Stimulated activated CD8-positive, alpha-beta memory T cell treated with anti-CD3 and anti-CD28 coated beads, Interleukin-15, amount 100 ng/mL, for 1 hour (primary cell): ENCODE data around the gene KCTD15.
"Not testable (repeated sequence)": the region's sequence is repeated elsewhere in the genome, so short reads cannot be mapped to it uniquely, and the experiment has no call there.

Source experiments
- DNase-seq: peaks from one replicate; pipeline ENCODE4 v3.0.0-alpha.2; 2020; ENCODE audit warnings: low read depth

The KCTD15 gene

DNA sequence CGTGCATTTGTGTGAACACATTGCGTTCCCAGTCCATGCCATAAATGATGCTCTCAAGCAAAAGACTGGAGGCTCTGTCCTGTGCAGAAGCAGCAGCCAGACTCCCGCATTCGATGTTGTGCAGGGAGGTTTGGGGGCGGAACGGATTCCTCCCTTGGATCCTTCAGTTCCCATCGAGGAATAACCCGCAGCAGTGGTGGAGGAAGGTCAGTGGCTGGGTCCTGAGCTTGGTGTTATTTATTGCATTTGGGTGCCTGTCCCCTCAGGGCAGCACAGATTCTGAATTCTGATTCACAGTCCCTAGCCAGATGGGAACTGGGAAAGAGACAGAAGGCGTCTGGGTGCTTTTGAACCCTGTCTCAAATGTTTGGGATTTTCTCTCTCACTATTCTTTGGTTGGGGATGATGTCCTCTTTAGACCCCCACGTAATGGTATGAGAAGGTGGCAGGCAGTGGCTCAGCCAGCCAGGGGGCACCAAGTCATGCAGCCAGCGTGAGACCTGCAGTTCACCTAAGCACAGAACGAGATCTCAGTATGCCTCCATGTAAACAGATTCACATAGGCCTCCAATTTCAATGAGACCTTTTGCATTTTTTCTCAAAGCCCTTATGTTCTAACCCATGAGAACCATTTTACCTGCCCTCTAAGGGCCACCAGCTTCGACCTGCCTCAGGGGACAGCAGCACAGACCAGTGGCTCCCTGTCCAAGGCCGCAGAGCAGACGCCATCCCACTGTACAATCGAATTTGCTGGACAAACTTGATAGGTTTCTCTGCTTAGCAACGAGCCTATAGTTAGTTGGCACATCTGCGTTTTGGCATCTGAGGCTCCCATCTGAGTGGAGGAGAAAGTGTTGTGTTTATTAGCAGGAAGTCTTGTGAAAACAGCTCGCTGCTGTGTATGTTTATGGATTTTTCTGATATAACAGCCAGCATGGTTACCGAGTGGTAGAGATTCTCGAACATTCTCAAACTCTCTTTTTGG is 17.8 kb downstream of the KCTD15 start:
- no peak for DNase-seq

GRCh38 chr19:33815380-33816340 is 19.0 kb downstream of the KCTD15 start:
- DNase-seq, result no peak

DNA sequence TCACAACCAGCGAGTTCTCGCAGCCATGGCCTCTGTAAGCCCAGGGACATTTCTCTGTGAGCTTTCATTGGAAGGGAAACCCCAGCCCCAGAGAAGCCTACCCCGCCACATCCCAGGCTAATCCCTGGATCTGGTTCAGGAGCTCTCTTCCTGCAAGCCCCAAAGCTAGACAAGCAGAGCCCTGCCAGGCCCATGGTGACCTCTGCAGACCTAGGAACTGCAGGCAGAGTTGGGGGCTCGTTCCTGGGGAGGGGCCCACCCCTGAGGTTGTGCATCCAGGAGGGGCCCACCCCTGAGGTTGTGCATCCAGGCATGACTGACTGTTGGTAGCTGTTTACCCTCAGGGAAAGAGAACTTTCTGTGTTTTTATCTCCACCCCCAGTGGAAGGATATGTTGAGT is 21.7 kb downstream of the KCTD15 start:
- DNase-seq, result no peak

- DNase-seq, result not testable (repeated sequence)
Measured at GRCh38 chr19:33819078-33819477, 22.4 kb downstream of the KCTD15 start.

GRCh38 chr19:33819506-33819879 is 22.8 kb downstream of the KCTD15 start:
- DNase-seq, result no peak

- DNase-seq, result no peak
Measured at GRCh38 chr19:33819880-33820781, 23.5 kb downstream of the KCTD15 start.

GRCh38 chr19:33821871-33822270 is 25.2 kb downstream of the KCTD15 start:
- no peak for DNase-seq

GRCh38 chr19:33823341-33823740 is 26.7 kb downstream of the KCTD15 start:
- no peak for DNase-seq

DNA sequence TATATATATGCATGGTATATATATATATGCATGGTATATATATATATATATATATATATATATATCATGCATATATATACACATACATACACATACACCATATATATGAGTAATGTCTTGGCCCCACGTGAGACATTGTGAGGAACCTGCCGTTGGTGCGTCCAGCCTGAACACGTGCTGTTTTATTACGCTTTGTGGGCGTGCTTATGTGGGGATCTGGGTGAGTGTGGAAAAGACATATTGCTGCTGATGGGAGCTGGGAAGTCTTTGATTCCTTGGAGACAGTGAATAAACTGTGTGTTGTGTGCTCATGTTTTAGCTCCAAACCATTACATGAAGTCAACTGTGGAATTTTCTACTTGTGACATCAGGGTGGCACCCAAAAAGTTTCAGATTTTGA is 28.9 kb downstream of the KCTD15 start:
- no peak for DNase-seq

GRCh38 chr19:33826521-33826920 is 29.9 kb downstream of the KCTD15 start:
- no peak for DNase-seq

DNA sequence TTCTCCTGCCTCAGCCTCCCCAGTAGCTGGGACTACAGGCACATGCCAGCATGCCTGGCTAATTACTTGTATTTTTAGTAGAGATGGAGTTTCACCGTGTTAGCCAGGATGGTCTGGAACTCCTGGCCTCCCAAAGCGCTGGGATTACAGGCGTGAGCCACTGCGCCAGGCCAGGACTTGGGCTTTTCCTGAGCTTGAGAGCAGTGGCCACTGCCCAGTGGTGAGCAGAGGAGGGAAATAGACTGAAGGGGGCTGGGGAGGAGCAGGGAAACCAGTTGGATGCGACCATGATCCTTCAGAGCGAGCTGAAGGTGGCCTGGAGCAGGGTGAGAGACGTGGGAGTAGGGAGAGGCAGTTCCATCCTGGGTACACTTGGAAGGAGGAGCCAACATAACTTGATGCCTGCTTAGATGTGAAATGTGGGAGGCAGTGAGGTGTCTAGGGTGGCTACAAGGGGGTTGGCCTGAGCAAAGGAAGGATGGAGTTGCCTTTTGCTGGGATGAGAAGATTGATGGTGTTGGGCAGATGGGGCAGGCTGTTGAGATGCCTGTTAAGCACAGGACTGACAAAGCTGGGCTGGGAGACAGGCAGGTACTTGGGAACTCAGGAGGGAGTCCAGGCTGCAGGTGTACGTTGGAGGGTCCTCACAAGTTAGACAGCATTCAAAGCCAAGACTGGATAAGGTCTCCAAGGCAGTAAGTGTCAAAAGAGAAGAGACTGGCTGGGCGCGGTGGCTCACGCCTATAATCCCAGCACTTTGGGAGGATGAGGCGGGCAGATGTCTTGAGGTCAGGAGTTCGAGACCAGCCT is 31.8 kb downstream of the KCTD15 start:
- DNase-seq, result no peak

GRCh38 chr19:33830264-33830663 is 33.6 kb downstream of the KCTD15 start:
- no peak for DNase-seq

DNA sequence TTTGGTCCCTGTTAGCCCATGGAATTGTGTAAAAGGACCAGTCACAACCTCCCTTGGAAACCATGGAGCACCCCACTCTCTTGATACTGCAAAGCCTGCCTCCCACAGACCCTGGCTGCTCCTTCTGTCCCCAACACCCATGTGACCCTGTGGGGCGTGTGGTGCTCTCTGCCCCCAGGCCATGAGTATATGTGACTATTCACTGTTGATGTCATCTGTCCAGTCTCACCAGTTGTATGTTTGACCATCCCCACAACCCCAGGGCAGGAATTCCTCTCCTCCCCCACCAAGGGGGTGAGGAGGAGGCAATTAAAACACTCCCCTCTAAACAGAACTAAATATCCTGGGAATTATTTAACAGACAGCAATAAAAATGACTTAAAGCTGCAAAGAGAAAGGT is 35.2 kb downstream of the KCTD15 start:
- no peak for DNase-seq

DNA sequence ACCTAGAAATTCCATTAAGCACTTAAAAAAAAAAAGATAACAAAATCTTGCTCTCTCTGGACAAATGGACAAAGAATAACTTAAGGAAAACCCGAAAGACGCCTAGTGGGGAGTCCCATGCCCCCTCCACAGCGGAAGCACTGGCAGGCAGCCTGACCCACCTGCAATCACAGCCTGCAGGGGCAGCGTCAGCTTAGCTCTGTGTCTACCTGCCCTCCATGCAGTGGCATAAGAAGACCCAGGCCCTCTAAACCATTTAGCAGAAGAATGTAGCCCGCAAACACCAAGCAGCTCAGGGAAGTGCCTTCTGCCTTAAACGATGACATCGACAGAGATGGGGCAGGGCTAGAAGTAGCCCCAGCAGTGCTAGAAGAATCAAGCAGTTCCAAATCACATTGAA is 36.0 kb downstream of the KCTD15 start:
- no peak for DNase-seq

- DNase-seq, result no peak
Measured at GRCh38 chr19:33840382-33840781, 43.7 kb downstream of the KCTD15 start.

GRCh38 chr19:33840783-33841182 is 44.1 kb downstream of the KCTD15 start:
- DNase-seq, result no peak

GRCh38 chr19:33841685-33842084 is 45.0 kb downstream of the KCTD15 start:
- no peak for DNase-seq

- DNase-seq, result no peak
Measured at GRCh38 chr19:33844478-33844877, 47.8 kb downstream of the KCTD15 start.

DNA sequence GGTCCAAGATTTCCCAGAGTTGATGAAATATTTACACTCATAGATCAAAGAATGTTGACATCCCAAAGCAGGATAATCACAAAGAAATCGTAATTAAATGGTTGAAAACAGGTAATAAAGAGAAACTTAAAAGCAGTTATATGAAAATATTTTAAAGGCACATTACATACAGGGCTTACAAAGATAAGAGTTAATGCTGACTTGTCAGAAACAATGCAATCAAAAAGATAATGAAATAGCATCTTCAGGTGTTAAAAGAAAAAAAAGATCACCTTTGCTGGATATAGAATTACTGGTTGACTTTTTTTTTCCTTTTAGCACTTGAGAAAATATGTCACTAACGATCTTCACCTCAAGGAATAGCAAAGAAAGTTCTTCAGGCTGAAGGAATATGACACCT is 48.8 kb downstream of the KCTD15 start:
- DNase-seq, result no peak

GRCh38 chr19:33849551-33850147 is 53.0 kb downstream of the KCTD15 start:
- no peak for DNase-seq
